Heart right ventricle (tissue), 12 donors: Measurements from ENCODE around the gene SOX30. TPM values are rescaled to one million over a fixed set of nuclear protein-coding genes. Genes with fewer than 3 reads are reported as not detected.

Experiments
- polyA plus RNA-seq, 2 donors: library from polyadenylated mRNA; stranded (reverse); fragments of 200-250 nt; gene quantifications; one replicate each; pipeline ENCODE4 v1.2.3, GENCODE V29; 2013
- total RNA-seq, 10 donors: library from RNA; stranded (reverse); fragmentation: NEBNext Ultra II Directional in 3 of 10; extraction: Animal tissue kit (Norgen Biotek cat#: 25700) in 3 of 10; gene quantifications; one replicate each; pipeline versions ENCODE4 v1.2.1 to v1.2.4, GENCODE V29; 2021 to 2023
- donor health status: ischemic (EF 13 %, LVEDD 7.1; RV severe dilation, severe dysfunction).
- donor health status: healthy with polysubstance abuse.
- donor health status: DM: no; HTN: yes; CAD: no.
- donor health status: DM: no; HTN: no; CAD: no.
- donor health status: ischemic (EF 25% LVEDD 6.9; RV normal size, moderate dysfunction).
- donor health status: ischemic (EF 25% LVEDD 5.7; RV mildly dilated, moderate dysfunction).
- donor health status: healthy.
- donor health status: nonischemic (EF 11% LVEDD 7.7; RV severe dilation, severe dysfunction).
- donor health status: DM: yes; HTN: yes; CAD: no.
- donor health status: PGD.
- donor health status: ischemic (EF 29% LVEDD 5.4; RV normal size, mild dysfunction).
- donor health status: nonischemic (EF 23%, LVEDD 6.1; RV moderate dilation, normal function).

The SOX30 gene
- total and polyA plus RNA-seq, 12 donors = 0.04 to 0.21 (median 0.16) TPM; not detected in 4

Other genes starting within 250 kb of the SOX30 start
- under 1 TPM in 1 of 10 donors, not detected in 9; 0.09 TPM for gene NIPAL4, start 192.2 kb downstream of the SOX30 start, total RNA-seq
- under 1 TPM in 1 of 2 donors, not detected in 1; 0.20 TPM for gene NIPAL4, start 192.2 kb downstream of the SOX30 start, polyA plus RNA-seq
- 10 to 100 TPM in 7 of 10 donors, 1 to 10 TPM in 3; 5.5 to 49.6 (median 28.1) TPM for gene ADAM19, start 76.7 kb downstream of the SOX30 start, total RNA-seq
- 1 to 10 TPM; 6.4 to 8.8 TPM for gene ADAM19, start 76.7 kb downstream of the SOX30 start, polyA plus RNA-seq
- not detected for gene C5orf52, start 19.1 kb upstream of the SOX30 start, total RNA-seq
- not detected for gene C5orf52, start 19.1 kb upstream of the SOX30 start, polyA plus RNA-seq
- 1 to 10 TPM; 3.4 to 9.5 (median 6.2) TPM for gene THG1L, start 79.0 kb upstream of the SOX30 start, total RNA-seq
- 10 to 100 TPM in 1 of 2 donors, 1 to 10 TPM in 1; 6.4 to 11.9 TPM for gene THG1L, start 79.0 kb upstream of the SOX30 start, polyA plus RNA-seq
- gene LSM11, start 91.3 kb upstream of the SOX30 start, total RNA-seq = 1 to 10 TPM in 9 of 10 donors, under 1 TPM in 1; 0.98 to 2.2 (median 1.7) TPM
- 1 to 10 TPM in 1 of 2 donors, under 1 TPM in 1; 0.66 to 1.4 TPM for gene LSM11, start 91.3 kb upstream of the SOX30 start, polyA plus RNA-seq
- gene CLINT1, start 206.7 kb upstream of the SOX30 start, total RNA-seq = 10 to 100 TPM; 44.4 to 54.7 (median 52.0) TPM
- 10 to 100 TPM; 15.1 to 21.5 TPM for gene CLINT1, start 206.7 kb upstream of the SOX30 start, polyA plus RNA-seq